Muscle of arm (tissue), 12 donors: ENCODE measurements around the gene PRR5L. TPM values are rescaled to one million over a fixed set of nuclear protein-coding genes. Genes with fewer than 3 reads are reported as not detected.
"Not testable (repeated sequence)": the region's sequence is repeated elsewhere in the genome, so short reads cannot be mapped to it uniquely, and the experiment has no call there.

Experiments used
- DNase-seq: peaks from one replicate; pipeline ENCODE4 v3.0.0-alpha.2; 2013
- polyA plus RNA-seq, 12 donors: library from polyadenylated mRNA; unstranded; fragments of 120-200 nt; gene quantifications; one replicate each; pipeline ENCODE4 v1.2.1, GENCODE V29; 2013; ENCODE audit not compliant: insufficient read length in 12 of 12

PRR5L gene
- polyA plus RNA-seq, 12 donors = 5.0 to 9.3 (median 8.3) TPM; not detected in 2

DNA sequence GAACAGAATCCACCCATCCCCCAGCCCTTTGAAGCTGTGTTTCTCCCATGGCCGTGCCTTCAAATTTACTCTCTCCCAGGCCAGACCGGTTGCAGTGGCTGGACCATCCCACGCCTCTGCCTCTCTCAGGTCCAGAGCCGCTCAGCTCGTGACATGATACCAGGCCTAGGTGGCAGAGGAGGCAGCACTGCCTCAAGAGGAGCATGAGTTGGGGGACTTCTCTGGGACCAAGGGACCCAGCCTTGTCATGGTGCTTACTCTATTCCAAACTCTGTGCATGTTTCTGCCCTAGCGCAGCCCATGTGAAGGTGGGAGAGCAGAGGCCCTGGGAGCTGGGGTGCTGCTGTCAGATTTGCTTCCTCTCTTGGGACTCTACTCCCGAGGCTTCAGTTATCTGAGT, 163.0 kb downstream of the PRR5L start:
- no peak for DNase-seq

GRCh38 chr11:36460220-36460619, 164.1 kb downstream of the PRR5L start:
- DNase-seq = no peak

DNA sequence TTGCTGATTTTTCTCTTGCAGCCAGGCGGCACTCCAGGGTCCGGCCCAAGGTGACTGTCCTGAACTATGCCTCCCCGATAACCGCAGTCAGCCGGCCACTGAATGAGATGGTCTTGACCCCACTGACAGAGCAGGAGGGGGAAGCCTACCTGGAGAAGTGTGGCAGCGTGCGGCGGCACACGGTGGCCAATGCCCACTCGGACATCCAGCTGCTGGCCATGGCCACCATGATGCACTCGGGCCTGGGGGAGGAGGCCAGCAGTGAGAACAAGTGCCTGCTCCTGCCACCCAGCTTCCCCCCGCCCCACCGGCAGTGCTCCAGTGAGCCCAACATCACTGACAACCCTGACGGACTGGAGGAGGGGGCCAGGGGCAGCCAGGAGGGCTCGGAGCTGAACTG, 166.2 kb downstream of the PRR5L start:
- DNase-seq = no peak

DNA sequence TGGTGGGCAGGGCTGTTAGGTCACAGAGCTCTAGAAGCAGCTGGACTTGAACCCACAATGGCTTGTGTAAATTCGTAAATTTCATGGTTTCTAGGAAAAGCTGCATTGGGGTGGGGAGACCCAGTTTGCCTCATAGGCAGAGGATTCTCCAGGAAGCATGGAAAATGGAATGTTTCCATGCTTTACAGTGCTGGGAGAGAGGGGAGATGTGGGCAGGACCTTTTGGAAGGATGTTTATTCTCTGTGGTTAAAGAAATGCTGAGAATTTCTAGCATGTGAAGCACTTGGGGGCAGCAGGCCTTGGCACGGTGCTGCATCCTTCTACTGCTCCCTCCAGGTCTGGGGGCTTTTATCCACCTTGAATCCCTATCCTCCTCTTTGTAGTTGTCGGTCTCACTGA, 167.7 kb downstream of the PRR5L start:
- no peak for DNase-seq

DNA sequence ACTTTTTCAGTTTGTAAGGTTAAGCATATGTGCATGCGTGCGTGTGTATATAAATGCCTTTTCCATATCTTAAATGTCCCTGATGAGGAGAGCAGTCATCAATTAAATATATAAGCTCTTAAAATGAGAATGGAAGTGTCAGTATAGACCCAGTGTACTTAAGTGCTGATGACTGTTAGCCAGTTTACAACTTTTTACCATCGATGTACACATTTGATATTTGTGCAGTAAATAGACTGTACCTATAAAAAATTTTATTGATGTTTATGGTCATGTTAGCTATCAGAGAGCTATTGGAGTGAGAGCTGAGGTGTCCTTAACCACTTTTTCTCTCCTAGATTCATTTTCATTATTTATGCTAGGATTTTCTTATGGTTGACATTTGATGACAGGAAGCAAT, 168.6 kb downstream of the PRR5L start:
- DNase-seq = no peak

GRCh38 chr11:36465449-36466163, 169.5 kb downstream of the PRR5L start:
- DNase-seq = peak; percentile 67

DNA sequence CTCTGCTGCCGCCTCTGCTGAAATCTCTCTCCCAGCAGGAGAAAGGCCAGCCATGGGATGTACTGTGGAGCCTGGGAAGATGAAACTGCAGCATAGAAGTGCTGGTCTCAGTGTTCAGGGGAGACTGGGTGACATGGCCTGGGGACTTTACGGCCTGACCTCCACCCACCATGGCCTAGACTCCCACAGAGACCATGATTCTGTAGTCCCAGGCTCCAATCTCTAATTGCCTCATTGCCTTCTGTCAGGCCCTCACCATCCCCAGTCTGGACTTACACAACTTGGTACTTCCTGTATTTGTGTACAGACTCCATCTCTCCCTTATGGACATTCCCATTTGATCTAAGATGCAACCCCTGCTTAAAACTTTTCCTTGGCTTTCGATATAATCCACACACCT, 170.9 kb downstream of the PRR5L start:
- no peak for DNase-seq

- DNase-seq = no peak
These were observed 171.8 kb downstream of the PRR5L start for GRCh38 chr11:36467916-36468315.

DNA sequence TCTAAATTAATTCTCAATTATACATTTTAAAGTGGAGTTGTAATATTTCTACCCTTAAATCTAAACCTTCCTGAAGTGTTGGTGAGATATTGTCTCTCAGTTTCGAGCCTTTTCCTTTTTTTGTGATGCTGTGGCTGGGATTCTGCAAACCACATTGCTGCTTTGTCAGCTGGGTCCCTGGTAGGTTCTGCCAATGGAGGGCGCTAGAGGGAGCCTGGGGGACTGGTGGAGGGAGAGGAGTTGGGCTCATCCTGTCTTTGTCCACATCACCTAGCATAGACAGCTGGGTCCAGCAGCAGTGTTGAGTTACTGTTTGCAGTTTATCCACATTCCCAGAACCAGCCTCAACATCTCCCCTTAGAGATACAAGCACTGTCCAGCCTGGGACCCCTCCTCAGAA, 173.0 kb downstream of the PRR5L start:
- DNase-seq = no peak

GRCh38 chr11:36469881-36470802, 174.1 kb downstream of the PRR5L start:
- DNase-seq = no peak

DNA sequence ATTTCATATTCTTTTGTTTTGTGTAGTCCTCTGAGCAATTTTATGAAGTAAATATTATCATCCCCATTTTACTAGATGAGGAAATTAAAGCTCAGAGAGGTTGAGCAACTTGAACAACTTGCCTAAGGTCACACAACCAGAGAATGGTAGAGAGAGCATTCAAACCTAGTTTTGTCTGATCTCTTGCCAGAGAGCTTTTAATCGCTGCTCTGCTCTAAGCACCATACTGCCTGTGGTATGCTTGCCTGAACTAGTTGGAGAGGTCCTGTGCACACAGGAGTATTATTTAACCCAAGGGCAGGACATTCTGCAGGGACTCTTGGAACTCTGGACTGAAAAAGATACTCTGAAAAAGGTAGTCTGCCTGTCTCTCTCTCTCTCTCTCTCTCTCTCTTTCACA, 175.5 kb downstream of the PRR5L start:
- no peak for DNase-seq

- DNase-seq = no peak
These were observed 179.1 kb downstream of the PRR5L start for GRCh38 chr11:36475192-36475591.

DNA sequence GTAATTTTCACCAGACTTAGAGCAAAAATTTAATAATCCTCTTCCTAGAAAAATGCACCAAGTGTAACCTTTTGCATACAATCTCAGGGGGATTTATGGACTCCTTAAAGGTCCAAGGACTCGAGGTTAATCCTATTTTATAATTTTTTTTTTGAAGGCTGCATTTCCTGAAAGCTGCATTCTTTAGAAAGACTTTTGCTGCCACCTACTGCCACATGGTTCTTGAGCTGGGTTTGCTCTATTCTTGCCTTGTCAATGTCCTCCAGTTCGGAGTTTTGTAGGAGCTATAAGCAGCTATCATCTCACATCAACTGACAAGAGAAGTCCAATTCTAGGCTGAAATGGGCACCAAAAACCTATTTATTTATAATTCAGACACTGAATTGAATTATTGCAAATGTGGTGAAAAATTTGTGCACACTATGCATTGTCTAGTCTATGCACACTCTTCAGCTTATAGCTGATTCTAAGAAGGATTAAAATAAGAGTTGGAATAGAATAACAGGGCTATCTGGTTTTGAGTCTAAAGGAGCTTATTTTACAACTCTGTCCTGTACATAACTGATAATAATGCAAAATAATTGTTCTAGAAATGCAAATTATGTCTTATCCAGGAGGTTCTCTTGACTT, 182.7 kb downstream of the PRR5L start:
- peak; percentile 70 for DNase-seq

DNA sequence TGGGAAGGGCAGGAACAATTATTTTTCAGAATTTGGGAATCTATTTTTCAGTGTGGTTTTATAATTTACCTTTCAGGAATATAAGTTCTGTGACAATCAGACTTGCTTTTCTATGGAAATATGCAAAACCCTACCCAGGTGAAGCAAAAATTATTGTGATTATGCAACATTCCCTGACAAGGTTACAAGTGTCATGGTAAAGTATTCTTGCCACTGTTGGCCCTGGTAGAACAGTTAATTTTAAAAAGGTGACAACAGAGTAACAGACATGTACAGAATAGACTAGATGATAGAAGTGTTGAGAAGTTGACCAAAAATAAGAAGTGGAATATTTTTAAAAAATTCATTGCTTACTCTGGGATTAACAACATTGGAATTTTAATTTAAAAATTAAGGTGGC, 184.7 kb downstream of the PRR5L start:
- no peak for DNase-seq

DNA sequence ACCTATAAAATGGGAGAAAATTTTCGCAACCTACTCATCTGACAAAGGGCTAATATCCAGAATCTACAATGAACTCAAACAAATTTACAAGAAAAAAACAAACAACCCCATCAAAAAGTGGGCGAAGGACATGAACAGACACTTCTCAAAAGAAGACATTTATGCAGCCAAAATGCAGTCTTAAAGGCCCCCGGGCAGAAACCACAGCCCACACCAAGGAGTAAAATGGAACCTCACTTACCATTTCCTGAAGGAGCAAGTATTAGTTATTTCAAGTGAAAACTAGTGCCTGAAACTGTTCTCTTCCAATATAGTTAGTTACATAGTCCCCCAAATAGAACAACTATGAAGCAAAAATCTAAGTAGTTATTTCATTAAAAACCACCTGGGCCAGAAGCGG, 187.0 kb downstream of the PRR5L start:
- DNase-seq = not testable (repeated sequence)

GRCh38 chr11:36485298-36486002, 189.4 kb downstream of the PRR5L start:
- DNase-seq = no peak

- no peak for DNase-seq
These were observed 191.5 kb downstream of the PRR5L start for GRCh38 chr11:36487619-36488018.

GRCh38 chr11:36488096-36488495, 192.0 kb downstream of the PRR5L start:
- no peak for DNase-seq

- no peak for DNase-seq
These were observed 194.1 kb downstream of the PRR5L start for GRCh38 chr11:36490026-36490806.

- peak; percentile 47 for DNase-seq
These were observed 196.7 kb downstream of the PRR5L start for GRCh38 chr11:36492724-36493304.

DNA sequence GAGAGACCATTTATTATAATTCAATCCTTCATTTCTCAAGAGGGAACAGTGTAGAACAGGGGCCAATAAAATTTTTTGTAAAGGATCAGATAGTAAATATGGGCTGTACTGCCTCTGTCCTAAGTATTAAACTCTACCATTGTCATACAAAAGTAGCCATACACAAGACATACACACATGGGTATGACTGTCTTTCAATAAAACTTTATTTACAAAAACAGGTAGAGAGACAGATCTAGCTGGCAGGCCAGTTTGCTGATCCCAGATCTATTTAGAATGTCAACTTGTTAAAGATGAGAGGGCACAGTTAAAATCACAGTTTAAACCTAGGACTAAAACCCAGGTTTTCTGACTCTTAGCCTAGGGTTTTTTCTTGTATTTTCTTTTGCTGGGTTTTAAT, 197.2 kb downstream of the PRR5L start:
- DNase-seq = no peak
